ENCODE data around the gene DMRT1.

The DMRT1 gene

GRCh38 chr9:876425-876824, 34.9 kb downstream of the DMRT1 start:
- Histone ChIP-seq H3K9ac (ENCODE audit: low read length) (no peak overlapping the region), H3K4me1 (ENCODE audit: control insufficient read depth, insufficient read depth, low read length) (no peaks in the 10 kb centered on the region), H3K4me3 (ENCODE audit: low read length) (no peak overlapping the region), H3K36me3 (ENCODE audit: control insufficient read depth, insufficient read depth, low read length) (no peaks in the 10 kb centered on the region), H3K27ac (ENCODE audit: low read depth, low read length) (no peak overlapping the region), H3K27me3 (ENCODE audit: control insufficient read depth, insufficient read depth, low read length) (no peaks in the 10 kb centered on the region)

- no peak overlapping the region for H3K4me3 ChIP-seq (ENCODE audit: low read length)
- no peaks in the 10 kb centered on the region for H3K36me3 ChIP-seq (ENCODE audit: control insufficient read depth, insufficient read depth, low read length)
- H3K4me1 ChIP-seq (ENCODE audit: control insufficient read depth, insufficient read depth, low read length): no peaks in the 10 kb centered on the region
- H3K27ac ChIP-seq (ENCODE audit: low read depth, low read length): no peak overlapping the region
- no peaks in the 10 kb centered on the region for H3K27me3 ChIP-seq (ENCODE audit: control insufficient read depth, insufficient read depth, low read length)
- no peak overlapping the region for H3K9ac ChIP-seq (ENCODE audit: low read length)
These were observed 36.7 kb downstream of the DMRT1 start for GRCh38 chr9:878239-878638.

DNA sequence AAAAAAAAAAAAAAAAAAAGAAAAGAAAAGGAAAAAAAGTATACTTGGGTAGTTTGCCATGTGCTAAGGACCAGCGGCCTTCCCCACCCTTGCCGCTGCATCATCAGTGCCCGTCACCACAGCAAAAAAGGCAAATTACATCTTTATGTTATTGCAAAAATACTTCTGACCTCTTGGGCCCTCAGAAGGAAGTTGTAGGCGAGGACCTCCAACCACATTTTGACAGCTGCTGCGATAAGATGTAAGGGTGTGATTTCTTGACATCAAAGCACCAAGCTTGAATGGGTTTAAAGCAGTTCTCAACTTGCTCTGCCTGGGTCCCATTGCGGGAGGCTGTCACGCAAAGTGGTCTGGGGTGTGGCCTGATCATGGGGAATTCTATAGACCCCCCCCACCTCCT, 39.2 kb downstream of the DMRT1 start:
- Histone ChIP-seq H3K9ac (ENCODE audit: low read length) (no peak overlapping the region), H3K4me3 (ENCODE audit: low read length) (no peak overlapping the region), H3K36me3 (ENCODE audit: control insufficient read depth, insufficient read depth, low read length) (no peaks in the 10 kb centered on the region), H3K4me1 (ENCODE audit: control insufficient read depth, insufficient read depth, low read length) (no peaks in the 10 kb centered on the region), H3K27ac (ENCODE audit: low read depth, low read length) (no peak overlapping the region), H3K27me3 (ENCODE audit: control insufficient read depth, insufficient read depth, low read length) (no peaks in the 10 kb centered on the region)

GRCh38 chr9:882416-882924, 41.0 kb downstream of the DMRT1 start:
- Histone ChIP-seq H3K4me3 (ENCODE audit: low read length) (no peak overlapping the region), H3K36me3 (ENCODE audit: control insufficient read depth, insufficient read depth, low read length) (no peaks in the 10 kb centered on the region), H3K4me1 (ENCODE audit: control insufficient read depth, insufficient read depth, low read length) (no peaks in the 10 kb centered on the region), H3K9ac (ENCODE audit: low read length) (no peak overlapping the region), H3K27ac (ENCODE audit: low read depth, low read length) (no peak overlapping the region), H3K27me3 (ENCODE audit: control insufficient read depth, insufficient read depth, low read length) (no peaks in the 10 kb centered on the region)

DNA sequence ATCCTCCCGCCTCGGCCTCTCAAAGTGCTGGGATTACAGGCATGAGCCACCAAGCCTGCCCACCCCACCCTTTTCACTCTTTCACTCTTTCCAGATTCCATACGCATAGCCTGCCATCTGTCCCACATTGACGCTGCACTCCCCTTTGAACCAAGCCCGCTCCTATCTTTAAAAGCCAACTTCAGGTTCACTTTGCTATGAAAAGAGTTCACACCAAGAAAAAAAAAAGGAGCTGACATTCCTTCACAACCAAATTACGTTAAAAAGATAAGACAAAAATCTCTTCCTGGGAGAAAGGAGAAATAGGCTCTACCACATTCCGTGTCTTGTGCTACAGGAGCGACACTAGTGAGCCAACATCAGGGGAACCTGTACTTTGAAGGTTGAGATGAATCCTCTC, 41.5 kb downstream of the DMRT1 start:
- H3K27me3 ChIP-seq (ENCODE audit: control insufficient read depth, insufficient read depth, low read length): no peaks in the 10 kb centered on the region
- no peak overlapping the region for H3K4me3 ChIP-seq (ENCODE audit: low read length)
- no peak overlapping the region for H3K9ac ChIP-seq (ENCODE audit: low read length)
- no peaks in the 10 kb centered on the region for H3K4me1 ChIP-seq (ENCODE audit: control insufficient read depth, insufficient read depth, low read length)
- H3K36me3 ChIP-seq (ENCODE audit: control insufficient read depth, insufficient read depth, low read length): no peaks in the 10 kb centered on the region
- H3K27ac ChIP-seq (ENCODE audit: low read depth, low read length): no peak overlapping the region

DNA sequence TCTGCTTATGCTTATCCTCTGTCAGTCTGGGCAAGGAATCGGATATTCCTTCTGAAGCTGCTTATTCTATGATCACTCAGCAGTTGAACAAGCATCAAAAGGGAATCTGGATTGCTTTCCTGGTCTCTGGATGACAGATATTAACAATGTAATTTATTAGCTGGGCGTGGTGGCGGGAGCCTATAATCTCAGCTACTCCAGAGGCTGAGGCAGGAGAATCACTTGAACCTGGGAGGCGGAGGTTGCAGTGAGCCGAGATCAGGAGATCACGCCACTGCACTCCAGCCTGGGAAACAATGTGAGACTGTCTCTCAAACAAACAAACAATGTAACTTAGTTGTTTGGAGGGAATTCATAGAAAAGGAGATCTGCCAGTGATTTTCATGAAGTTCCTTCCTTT, 45.4 kb downstream of the DMRT1 start:
- Histone ChIP-seq H3K4me1 (ENCODE audit: control insufficient read depth, insufficient read depth, low read length) (no peaks in the 10 kb centered on the region), H3K27ac (ENCODE audit: low read depth, low read length) (no peak overlapping the region), H3K9ac (ENCODE audit: low read length) (no peak overlapping the region), H3K36me3 (ENCODE audit: control insufficient read depth, insufficient read depth, low read length) (no peaks in the 10 kb centered on the region), H3K27me3 (ENCODE audit: control insufficient read depth, insufficient read depth, low read length) (no peaks in the 10 kb centered on the region), H3K4me3 (ENCODE audit: low read length) (no peak overlapping the region)

- H3K4me1 ChIP-seq (ENCODE audit: control insufficient read depth, insufficient read depth, low read length): no peaks in the 10 kb centered on the region
- no peak overlapping the region for H3K27ac ChIP-seq (ENCODE audit: low read depth, low read length)
- no peak overlapping the region for H3K4me3 ChIP-seq (ENCODE audit: low read length)
These were observed 50.6 kb downstream of the DMRT1 start for GRCh38 chr9:892123-892522.

GRCh38 chr9:893115-893514, 51.6 kb downstream of the DMRT1 start:
- Histone ChIP-seq H3K4me1 (ENCODE audit: control insufficient read depth, insufficient read depth, low read length) (no peaks in the 10 kb centered on the region), H3K27me3 (ENCODE audit: control insufficient read depth, insufficient read depth, low read length) (peaks cover 3% of the 10 kb centered on the region), H3K9ac (ENCODE audit: low read length) (no peak overlapping the region), H3K36me3 (ENCODE audit: control insufficient read depth, insufficient read depth, low read length) (no peaks in the 10 kb centered on the region), H3K27ac (ENCODE audit: low read depth, low read length) (no peak overlapping the region), H3K4me3 (ENCODE audit: low read length) (no peak overlapping the region)

More at GRCh38 chr9:892123-892522, 50.6 kb downstream of the DMRT1 start:
- Histone ChIP-seq H3K27me3 (ENCODE audit: control insufficient read depth, insufficient read depth, low read length) (peaks cover 3% of the 10 kb centered on the region), H3K36me3 (ENCODE audit: control insufficient read depth, insufficient read depth, low read length) (no peaks in the 10 kb centered on the region), H3K9ac (ENCODE audit: low read length) (no peak overlapping the region)

DNA sequence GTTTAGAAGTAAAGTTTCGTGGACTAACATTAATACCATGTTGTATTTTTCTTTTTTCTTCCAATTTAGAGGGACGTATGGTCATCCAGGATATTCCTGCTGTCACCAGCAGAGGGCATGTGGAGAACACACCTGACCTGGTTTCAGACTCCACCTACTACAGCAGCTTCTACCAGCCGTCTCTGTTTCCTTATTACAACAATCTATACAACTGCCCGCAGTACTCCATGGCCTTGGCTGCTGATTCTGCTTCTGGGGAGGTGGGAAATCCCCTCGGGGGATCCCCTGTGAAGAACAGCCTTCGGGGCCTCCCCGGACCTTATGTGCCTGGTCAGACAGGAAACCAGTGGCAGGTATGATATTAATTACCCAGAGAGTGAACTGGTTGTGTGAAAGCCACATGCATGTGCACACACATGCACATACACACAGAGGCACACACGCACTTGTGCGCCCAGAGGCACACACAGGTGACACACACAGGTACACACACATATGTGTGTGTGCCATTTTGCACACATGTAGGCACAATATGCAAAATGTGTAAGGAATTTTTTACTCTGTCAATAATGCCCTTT, 52.4 kb downstream of the DMRT1 start:
- Histone ChIP-seq H3K36me3 (ENCODE audit: control insufficient read depth, insufficient read depth, low read length) (no peaks in the 10 kb centered on the region), H3K27me3 (ENCODE audit: control insufficient read depth, insufficient read depth, low read length) (peaks cover 3% of the 10 kb centered on the region), H3K4me1 (ENCODE audit: control insufficient read depth, insufficient read depth, low read length) (no peaks in the 10 kb centered on the region), H3K9ac (ENCODE audit: low read length) (no peak overlapping the region), H3K27ac (ENCODE audit: low read depth, low read length) (no peak overlapping the region), H3K4me3 (ENCODE audit: low read length) (no peak overlapping the region)

- Histone ChIP-seq H3K36me3 (ENCODE audit: control insufficient read depth, insufficient read depth, low read length) (no peaks in the 10 kb centered on the region), H3K27ac (ENCODE audit: low read depth, low read length) (no peak overlapping the region), H3K4me1 (ENCODE audit: control insufficient read depth, insufficient read depth, low read length) (no peaks in the 10 kb centered on the region), H3K27me3 (ENCODE audit: control insufficient read depth, insufficient read depth, low read length) (peaks cover 3% of the 10 kb centered on the region), H3K9ac (ENCODE audit: low read length) (no peak overlapping the region), H3K4me3 (ENCODE audit: low read length) (no peak overlapping the region)
These were observed 58.1 kb downstream of the DMRT1 start for GRCh38 chr9:899440-900184.

- H3K9ac ChIP-seq (ENCODE audit: low read length): no peak overlapping the region
- no peak overlapping the region for H3K4me3 ChIP-seq (ENCODE audit: low read length)
- no peak overlapping the region for H3K27ac ChIP-seq (ENCODE audit: low read depth, low read length)
- H3K36me3 ChIP-seq (ENCODE audit: control insufficient read depth, insufficient read depth, low read length): no peaks in the 10 kb centered on the region
- peaks cover 4% of the 10 kb centered on the region for H3K27me3 ChIP-seq (ENCODE audit: control insufficient read depth, insufficient read depth, low read length)
- H3K4me1 ChIP-seq (ENCODE audit: control insufficient read depth, insufficient read depth, low read length): no peaks in the 10 kb centered on the region
These were observed 62.4 kb downstream of the DMRT1 start for GRCh38 chr9:903886-904285.

DNA sequence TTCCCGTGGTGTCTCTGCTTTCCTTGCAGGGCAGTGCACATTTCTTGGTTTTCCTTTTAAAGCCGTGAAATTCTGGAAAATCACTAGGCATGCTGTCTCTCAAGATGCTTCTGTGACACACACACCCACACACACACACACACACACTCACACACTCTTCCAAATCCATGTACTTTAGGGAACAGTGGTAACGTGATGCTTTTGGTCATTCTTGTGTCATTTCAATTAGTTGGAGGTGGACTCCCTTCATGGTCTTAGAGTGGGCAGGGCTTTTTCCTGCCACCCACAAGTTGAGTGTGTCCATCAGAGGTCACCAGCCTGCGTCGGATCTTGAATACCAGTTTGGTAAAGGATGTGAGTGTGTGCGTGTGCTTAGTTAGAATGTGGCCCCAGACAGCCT, 64.4 kb downstream of the DMRT1 start:
- Histone ChIP-seq H3K4me1 (ENCODE audit: control insufficient read depth, insufficient read depth, low read length) (no peaks in the 10 kb centered on the region), H3K27me3 (ENCODE audit: control insufficient read depth, insufficient read depth, low read length) (peaks cover 4% of the 10 kb centered on the region), H3K4me3 (ENCODE audit: low read length) (no peak overlapping the region), H3K9ac (ENCODE audit: low read length) (no peak overlapping the region), H3K27ac (ENCODE audit: low read depth, low read length) (no peak overlapping the region), H3K36me3 (ENCODE audit: control insufficient read depth, insufficient read depth, low read length) (no peaks in the 10 kb centered on the region)

Measured in rectal smooth muscle tissue (tissue), 1 donor.